Loucy (cell line): ENCODE results near the gene SUPT16H.

Experiments used
- H2AFZ ChIP-seq: fragments of 200-600 bp; sonication (generic); 2 replicates; pipeline ENCODE4 v1.6.0; 2016; ENCODE audit warnings: antibody characterized with exemption, mild to moderate bottlenecking, low read length, moderate library complexity
- H3F3A ChIP-seq: fragments of 200-600 bp; 2 replicates; pipeline ENCODE4 v1.6.0; 2016; ENCODE audit warnings: antibody characterized with exemption, low read depth, mild to moderate bottlenecking
- H3K27me3 ChIP-seq: fragments of 200-600 bp; sonication (generic); 2 replicates; pipeline ENCODE4 v1.6.1; 2014; ENCODE audit warnings: low read length, mild to moderate bottlenecking; ENCODE audit not compliant: insufficient read depth, poor library complexity, severe bottlenecking
- H3K36me3 ChIP-seq: fragments of 200-600 bp; sonication (generic); 2 replicates; pipeline ENCODE4 v1.6.1; 2016; ENCODE audit warnings: low read length; ENCODE audit not compliant: insufficient read depth
- H3K4me1 ChIP-seq: fragments of 200-600 bp; sonication (generic); 2 replicates; pipeline ENCODE4 v1.5.1; 2014; ENCODE audit warnings: low read length, mild to moderate bottlenecking; ENCODE audit not compliant: insufficient read depth, poor library complexity, severe bottlenecking
- H3K4me2 ChIP-seq: fragments of 200-600 bp; sonication (generic); 2 replicates; pipeline ENCODE4 v1.6.0; 2014; ENCODE audit warnings: antibody characterized with exemption, low read length, low read depth, mild to moderate bottlenecking; ENCODE audit not compliant: poor library complexity, severe bottlenecking
- H3K4me3 ChIP-seq: fragments of 200-600 bp; sonication (generic); 2 replicates; pipeline ENCODE4 v1.5.1; 2014; ENCODE audit warnings: low read length, mild to moderate bottlenecking, mixed read lengths; ENCODE audit not compliant: poor library complexity, severe bottlenecking
- H3K79me2 ChIP-seq: fragments of 200-600 bp; sonication (generic); 2 replicates; pipeline ENCODE4 v1.6.1; 2014; ENCODE audit warnings: low read length; ENCODE audit not compliant: insufficient read depth
- H3K9ac ChIP-seq: fragments of 200-600 bp; sonication (generic); 2 replicates; pipeline ENCODE4 v1.6.0; 2014; ENCODE audit warnings: mild to moderate bottlenecking, low read depth, low read length, moderate library complexity; ENCODE audit not compliant: poor library complexity, severe bottlenecking
- H3K9me2 ChIP-seq: fragments of 200-600 bp; sonication (generic); replicated peaks from 2 replicates; pipeline ENCODE4 v1.6.1; 2016; ENCODE audit warnings: low read depth, low read length, mixed read lengths
- H3K9me3 ChIP-seq: fragments of 200-600 bp; sonication (generic); 2 replicates; pipeline ENCODE4 v1.6.1; 2014; ENCODE audit warnings: mild to moderate bottlenecking, antibody characterized with exemption, low read length, low read depth; ENCODE audit not compliant: insufficient read depth
- H4K20me1 ChIP-seq: fragments of 200-600 bp; sonication (generic); 2 replicates; pipeline ENCODE4 v1.6.0; 2014; ENCODE audit warnings: antibody characterized with exemption, low read length, mild to moderate bottlenecking; ENCODE audit not compliant: insufficient read depth, poor library complexity, severe bottlenecking
- CTCF ChIP-seq: fragments of 200-600 bp; sonication (generic); conservative IDR thresholded peaks from 2 replicates; pipeline ENCODE4 v1.5.1; 2014; ENCODE audit warnings: mild to moderate bottlenecking, antibody characterized with exemption, low read length
- EZH2phosphoT487 ChIP-seq: fragments of 200-600 bp; IDR thresholded peaks from 2 replicates; pipeline ENCODE4 v1.6.1; 2018; ENCODE audit warnings: antibody characterized with exemption, mild to moderate bottlenecking, moderate library complexity, borderline replicate concordance

SUPT16H gene

GRCh38 chr14:21395450-21395849 is 11.6 kb upstream of the SUPT16H start:
- Histone ChIP-seq H3K4me3 (no peak overlapping the region), H3F3A (no peaks in the 10 kb centered on the region), H2AFZ (no peak overlapping the region), H3K36me3 (peaks cover 88% of the 10 kb centered on the region; the same call in 1 of the 2 replicates), H3K79me2 (no peaks in the 10 kb centered on the region), H3K27me3 (no peaks in the 10 kb centered on the region), H3K9me3 (no peaks in the 10 kb centered on the region), H3K4me2 (no peak overlapping the region), H4K20me1 (no peaks in the 10 kb centered on the region), H3K4me1 (no peaks in the 10 kb centered on the region), H3K9ac (no peak overlapping the region), H3K9me2 (no peaks in the 10 kb centered on the region)
- TF ChIP-seq EZH2phosphoT487: no peak
- TF ChIP-seq CTCF: peak; percentile 31

- Histone ChIP-seq H3K27me3 (no peaks in the 10 kb centered on the region), H3K4me3 (peak overlapping the region; percentile 85), H3K9me2 (no peaks in the 10 kb centered on the region), H3K36me3 (peaks cover 14% of the 10 kb centered on the region; the same call in 1 of the 2 replicates), H3K4me1 (peaks cover 27% of the 10 kb centered on the region), H4K20me1 (peaks cover 32% of the 10 kb centered on the region), H2AFZ (no peak overlapping the region), H3K9ac (peak overlapping the region; percentile 95), H3K79me2 (peaks cover 35% of the 10 kb centered on the region), H3F3A (no peaks in the 10 kb centered on the region), H3K9me3 (no peaks in the 10 kb centered on the region), H3K4me2 (peak overlapping the region; percentile 71)
- TF ChIP-seq EZH2phosphoT487: no peak
- TF ChIP-seq CTCF: no peak
Observed at GRCh38 chr14:21385188-21385904, 1.5 kb upstream of the SUPT16H start.

DNA sequence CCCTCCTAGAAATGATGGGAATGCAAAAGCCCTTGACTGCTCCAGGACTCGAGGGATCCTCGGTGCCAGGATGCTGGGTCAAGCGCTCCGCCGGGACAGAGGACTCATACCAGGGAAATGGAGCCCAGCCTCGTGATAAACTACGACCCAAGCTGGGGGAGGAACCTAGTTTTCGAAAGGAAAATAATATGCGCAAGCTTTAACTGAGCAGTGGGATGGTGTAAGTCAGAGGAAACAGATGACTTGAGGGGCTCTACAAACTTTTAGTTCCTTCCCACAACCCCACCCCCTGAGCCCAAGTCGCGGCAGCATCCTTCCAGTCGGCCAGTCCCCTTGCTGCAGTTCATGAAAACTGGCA is 654 bp upstream of the SUPT16H start:
- Histone ChIP-seq H3K27me3 (no peaks in the 10 kb centered on the region), H4K20me1 (peaks cover 40% of the 10 kb centered on the region), H3K36me3 (peaks cover 6% of the 10 kb centered on the region; the same call in 1 of the 2 replicates), H3F3A (no peaks in the 10 kb centered on the region), H3K79me2 (peaks cover 44% of the 10 kb centered on the region), H3K4me2 (peak overlapping the region; percentile 71), H3K4me3 (peak overlapping the region; percentile 85), H3K9me2 (no peaks in the 10 kb centered on the region), H2AFZ (peak overlapping the region; percentile 84), H3K9me3 (no peaks in the 10 kb centered on the region), H3K9ac (peak overlapping the region; percentile 95), H3K4me1 (peaks cover 35% of the 10 kb centered on the region)
- TF ChIP-seq CTCF (no peak), EZH2phosphoT487 (no peak)
